Activated CD8-positive, alpha-beta memory T cell treated with anti-CD3 and anti-CD28 coated beads, Interleukin-2, amount 50 U/mL, for 1 hour (primary cell): Measurements from ENCODE around the gene UNC119.

Experiments
- DNase-seq: peaks from one replicate; pipeline ENCODE4 v3.0.0-alpha.2; 2020; ENCODE audit errors: extremely low read depth

Gene UNC119

GRCh38 chr17:28499364-28499664, 53.1 kb downstream of the UNC119 start:
- no peak for DNase-seq

- no peak for DNase-seq
Measured at GRCh38 chr17:28498652-28499363, 53.6 kb downstream of the UNC119 start.

GRCh38 chr17:28497931-28498330, 54.5 kb downstream of the UNC119 start:
- no peak for DNase-seq
